Upper lobe of left lung (tissue), 4 donors: ENCODE data around the gene MAP3K9.

Source experiments
- EP300 ChIP-seq, 4 donors: sonication (generic); formaldehyde crosslinking; IDR thresholded peaks; one replicate each; pipeline ENCODE4 v1.5.1; 2017; ENCODE audit warnings: antibody characterized with exemption in 4 of 4, control low read depth in 2 of 4
- POLR2A ChIP-seq, 4 donors: fragments of 450-650 bp; IDR thresholded peaks; one replicate each; pipeline ENCODE4 v1.5.1; 2016 to 2017; ENCODE audit warnings: antibody characterized with exemption in 4 of 4, mild to moderate bottlenecking in 2 of 4
- POLR2AphosphoS5 ChIP-seq, 2 donors: sonication (generic); formaldehyde crosslinking; IDR thresholded peaks; one replicate each; pipeline ENCODE4 v1.5.1; 2017; ENCODE audit warnings: antibody characterized with exemption in 2 of 2
- TF ChIP-seq, protein P1 (sequence below), 6 experiments: fragments of 450-650 bp in 4 of 6; fragments of 200-600 bp in 2 of 6; sonication (generic) in 2 of 6; IDR thresholded peaks; one replicate each; pipeline ENCODE4 v1.5.1; 2016 to 2019; ENCODE audit warnings: antibody characterized with exemption in 6 of 6

- TF ChIP-seq, protein P1, sequence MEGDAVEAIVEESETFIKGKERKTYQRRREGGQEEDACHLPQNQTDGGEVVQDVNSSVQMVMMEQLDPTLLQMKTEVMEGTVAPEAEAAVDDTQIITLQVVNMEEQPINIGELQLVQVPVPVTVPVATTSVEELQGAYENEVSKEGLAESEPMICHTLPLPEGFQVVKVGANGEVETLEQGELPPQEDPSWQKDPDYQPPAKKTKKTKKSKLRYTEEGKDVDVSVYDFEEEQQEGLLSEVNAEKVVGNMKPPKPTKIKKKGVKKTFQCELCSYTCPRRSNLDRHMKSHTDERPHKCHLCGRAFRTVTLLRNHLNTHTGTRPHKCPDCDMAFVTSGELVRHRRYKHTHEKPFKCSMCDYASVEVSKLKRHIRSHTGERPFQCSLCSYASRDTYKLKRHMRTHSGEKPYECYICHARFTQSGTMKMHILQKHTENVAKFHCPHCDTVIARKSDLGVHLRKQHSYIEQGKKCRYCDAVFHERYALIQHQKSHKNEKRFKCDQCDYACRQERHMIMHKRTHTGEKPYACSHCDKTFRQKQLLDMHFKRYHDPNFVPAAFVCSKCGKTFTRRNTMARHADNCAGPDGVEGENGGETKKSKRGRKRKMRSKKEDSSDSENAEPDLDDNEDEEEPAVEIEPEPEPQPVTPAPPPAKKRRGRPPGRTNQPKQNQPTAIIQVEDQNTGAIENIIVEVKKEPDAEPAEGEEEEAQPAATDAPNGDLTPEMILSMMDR (IDR thresholded peaks at IDR 0.05): no peak
- TF ChIP-seq POLR2A (IDR thresholded peaks at IDR 0.05) (no peak), POLR2AphosphoS5 (IDR thresholded peaks at IDR 0.05) (no peak), EP300 (IDR thresholded peaks at IDR 0.05) (no peak)
Observed at GRCh38 chr14:70771781-70772212, 37.5 kb downstream of the MAP3K9 start.
